D721Med (cell line): ENCODE measurements around the gene LRP2.

ENCODE experiments used
- DNase-seq: peaks from one replicate; pipeline ENCODE4 v3.0.0; 2011; ENCODE audit warnings: low spot score; ENCODE audit not compliant: insufficient read length
- FAIRE-seq: peaks from 2 replicates; lab custom pipeline; 2011; peaks lifted over from hg19 to GRCh38; lab: Jason Lieb, UNC
- CTCF ChIP-seq: IDR thresholded peaks from 2 replicates; pipeline ENCODE4 v1.5.1; 2012; ENCODE audit warnings: mild to moderate bottlenecking, control low read depth; ENCODE audit not compliant: insufficient read depth; ENCODE audit errors: missing control alignments

Gene LRP2

GRCh38 chr2:169300636-169301530 is 61.5 kb downstream of the LRP2 start:
- no peak for TF ChIP-seq CTCF
- FAIRE-seq (no peak), DNase-seq (no peak)

GRCh38 chr2:169298007-169298406 is 64.3 kb downstream of the LRP2 start:
- no peak for DNase-seq
- FAIRE-seq: no peak
- TF ChIP-seq CTCF: no peak

- TF ChIP-seq CTCF: no peak
- FAIRE-seq (no peak), DNase-seq (no peak)
Measured at GRCh38 chr2:169294001-169294675, 68.2 kb downstream of the LRP2 start.

- DNase-seq (no peak), FAIRE-seq (no peak)
- TF ChIP-seq CTCF: no peak
Measured at GRCh38 chr2:169291517-169291916, 70.8 kb downstream of the LRP2 start.

GRCh38 chr2:169290433-169290832 is 71.9 kb downstream of the LRP2 start:
- DNase-seq (no peak), FAIRE-seq (no peak)
- TF ChIP-seq CTCF: no peak

GRCh38 chr2:169287666-169288065 is 74.7 kb downstream of the LRP2 start:
- DNase-seq (no peak), FAIRE-seq (no peak)
- TF ChIP-seq CTCF: no peak
